ENCODE data around the gene SYCP2L.
"Not testable (repeated sequence)": the region's sequence is repeated elsewhere in the genome, so short reads cannot be mapped to it uniquely, and the experiment has no call there.

Gene SYCP2L

GRCh38 chr6:10880366-10880765, 6.5 kb upstream of the SYCP2L start:
- no peak for DNase-seq (ENCODE audit: low read depth, low spot score)

- DNase-seq (ENCODE audit: low read depth, low spot score), result not testable (repeated sequence)
Observed at GRCh38 chr6:10882253-10882630, 4.6 kb upstream of the SYCP2L start.

- no peak for DNase-seq (ENCODE audit: low read depth, low spot score)
Observed at GRCh38 chr6:10882657-10883171, 4.1 kb upstream of the SYCP2L start.

- no peak for DNase-seq (ENCODE audit: low read depth, low spot score)
Observed at GRCh38 chr6:10883312-10884244, 3.3 kb upstream of the SYCP2L start.

- no peak for DNase-seq (ENCODE audit: low read depth, low spot score)
Observed at GRCh38 chr6:10884245-10884972, 2.4 kb upstream of the SYCP2L start.

- DNase-seq (ENCODE audit: low read depth, low spot score), result not testable (repeated sequence)
Observed at GRCh38 chr6:10886365-10886690, 524 bp upstream of the SYCP2L start.

- DNase-seq (ENCODE audit: low read depth, low spot score), result no peak
Observed at GRCh38 chr6:10890151-10890550, 3.3 kb downstream of the SYCP2L start.

- DNase-seq (ENCODE audit: low read depth, low spot score), result no peak
Observed at GRCh38 chr6:10891960-10892359, 5.1 kb downstream of the SYCP2L start.

GRCh38 chr6:10894958-10895357, 8.1 kb downstream of the SYCP2L start:
- no peak for DNase-seq (ENCODE audit: low read depth, low spot score)

- no peak for DNase-seq (ENCODE audit: low read depth, low spot score)
Observed at GRCh38 chr6:10896691-10897090, 9.8 kb downstream of the SYCP2L start.

GRCh38 chr6:10901770-10902169, 14.9 kb downstream of the SYCP2L start:
- DNase-seq (ENCODE audit: low read depth, low spot score), result no peak

GRCh38 chr6:10904015-10904414, 17.2 kb downstream of the SYCP2L start:
- no peak for DNase-seq (ENCODE audit: low read depth, low spot score)

- DNase-seq (ENCODE audit: low read depth, low spot score), result no peak
Observed at GRCh38 chr6:10908228-10908627, 21.4 kb downstream of the SYCP2L start.

GRCh38 chr6:10919520-10919919, 32.7 kb downstream of the SYCP2L start:
- not testable (repeated sequence) for DNase-seq (ENCODE audit: low read depth, low spot score)

- DNase-seq (ENCODE audit: low read depth, low spot score), result no peak
Observed at GRCh38 chr6:10933126-10933525, 46.3 kb downstream of the SYCP2L start.

- no peak for DNase-seq (ENCODE audit: low read depth, low spot score)
Observed at GRCh38 chr6:10939840-10940239, 53.0 kb downstream of the SYCP2L start.

- no peak for DNase-seq (ENCODE audit: low read depth, low spot score)
Observed at GRCh38 chr6:10945845-10946244, 59.0 kb downstream of the SYCP2L start.

GRCh38 chr6:10947966-10948365, 61.1 kb downstream of the SYCP2L start:
- DNase-seq (ENCODE audit: low read depth, low spot score), result no peak

GRCh38 chr6:10949579-10950490, 63.0 kb downstream of the SYCP2L start:
- DNase-seq (ENCODE audit: low read depth, low spot score), result no peak

- DNase-seq (ENCODE audit: low read depth, low spot score), result no peak
Observed at GRCh38 chr6:10951675-10952282, 64.9 kb downstream of the SYCP2L start.

GRCh38 chr6:10954590-10955010, 67.7 kb downstream of the SYCP2L start:
- DNase-seq (ENCODE audit: low read depth, low spot score), result peak; percentile 22

All from activated naive CD8-positive, alpha-beta T cell treated with anti-CD3 and anti-CD28 coated beads, Interleukin-2, amount 50 U/mL, for 16 hours (primary cell).